Measurements from ENCODE around the gene HPD. TPM values are rescaled to one million over a fixed set of nuclear protein-coding genes. Genes with fewer than 3 reads are reported as not detected.
A peak's percentile ranks its signal among the peaks of the same experiment; 100 is the strongest.

Gene HPD
- total RNA-seq, 1 donor from 2014 or later: not detected

GRCh38 chr12:121797937-121798786 is 60.5 kb downstream of the HPD start:
- Mint-ChIP-seq H3K9me3 (no peaks in the 10 kb centered on the region), H3K27me3 (no peaks in the 10 kb centered on the region), H3K4me3 (peak overlapping the region; percentile 85), H3K36me3 (ENCODE audit: low read depth) (peaks cover 45% of the 10 kb centered on the region), H3K4me1 (peaks cover 46% of the 10 kb centered on the region), H3K27ac (peak overlapping the region; percentile 84)
- ChIA-PET POLR2A (interaction anchor here (0.8 to 33.0 kb wide), 3 partner anchors 4 to 91 kb away, joined by 3 to 1155 read pairs (median 1155); partner anchors contain the start of genes PSMD9, RHOF and SETD1B), CTCF (interaction anchor here (1.2 to 11.1 kb wide), 3 partner anchors 9 to 17 kb away, joined by 3 to 635 read pairs (median 4); partner anchors contain the start of gene SETD1B)
- no peak for DNase-seq
- no peak for ATAC-seq (ENCODE audit: low read depth)
- intact Hi-C loops (cut with micrococcal nuclease): no loop called here
- no peak for TF ChIP-seq CTCF (IDR thresholded peaks at IDR 0.05)

DNA sequence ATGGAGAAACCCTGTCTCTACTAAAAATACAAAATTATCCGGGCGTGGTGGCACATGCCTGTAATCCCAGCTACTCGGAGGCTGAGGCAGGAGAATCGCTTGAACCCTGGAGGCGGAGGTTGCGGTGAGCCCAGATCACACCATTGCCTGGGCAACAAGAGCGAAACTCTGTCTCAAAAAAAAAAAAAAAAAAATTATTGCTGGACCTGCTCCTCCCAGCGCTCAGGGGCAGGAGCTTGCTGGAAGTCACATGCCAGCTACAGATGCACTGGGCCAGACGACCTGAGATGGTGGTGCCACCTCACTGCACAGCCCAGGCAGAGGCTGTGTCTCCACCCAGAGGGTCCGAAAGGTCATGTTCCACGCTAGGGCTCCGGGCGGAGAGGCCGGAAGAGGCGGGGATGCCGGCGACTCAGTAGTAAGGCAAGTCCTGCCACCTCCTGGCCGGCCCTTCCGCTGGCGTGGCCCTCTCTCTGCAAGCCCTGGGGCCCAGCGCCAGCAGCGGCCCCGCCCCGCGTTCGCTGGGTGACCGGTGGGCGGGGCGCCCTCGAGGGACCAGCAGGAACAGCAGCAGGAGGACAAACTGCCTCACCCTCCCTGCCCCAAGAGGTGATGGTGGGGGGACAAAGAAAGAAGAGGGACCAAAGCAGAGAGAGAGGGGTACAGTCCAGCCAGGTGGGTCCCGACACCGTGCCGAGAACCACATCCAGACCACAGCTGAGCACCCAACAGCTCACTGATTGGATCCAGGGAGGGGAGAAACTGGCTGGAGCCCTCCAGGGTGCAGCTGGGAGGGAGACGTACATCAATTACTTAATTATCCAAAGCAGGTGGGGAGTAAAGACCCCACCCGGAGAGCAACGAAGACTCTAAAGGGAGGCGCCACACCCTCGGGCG is 61.6 kb downstream of the HPD start:
- DNase-seq: no peak
- Mint-ChIP-seq H3K9me3 (no peaks in the 10 kb centered on the region), H3K36me3 (ENCODE audit: low read depth) (peaks cover 44% of the 10 kb centered on the region), H3K4me3 (no peak overlapping the region), H3K27me3 (no peaks in the 10 kb centered on the region), H3K4me1 (peaks cover 48% of the 10 kb centered on the region), H3K27ac (no peak overlapping the region)
- TF ChIP-seq CTCF (IDR thresholded peaks at IDR 0.05): no peak
- ChIA-PET POLR2A (interaction anchor here (1.0 to 33.0 kb wide), 3 partner anchors 5 to 91 kb away, joined by 3 to 1155 read pairs (median 1155); partner anchors contain the start of genes PSMD9, RHOF and SETD1B), CTCF (interaction anchor here (3.8 to 11.1 kb wide), 4 partner anchors 10 to 97 kb away, joined by 47 to 635 read pairs (median 218); partner anchors contain the start of genes PSMD9 and SETD1B)
- no peak for ATAC-seq (ENCODE audit: low read depth)
- intact Hi-C loops (cut with micrococcal nuclease): no loop called here

- intact Hi-C loops (cut with micrococcal nuclease): loop anchor here (1.0 kb wide), 2 partner anchors 12 to 17 kb away; no protein-coding TSS in a partner anchor
- peak; percentile 84 for DNase-seq
- Mint-ChIP-seq H3K4me1 (peaks cover 57% of the 10 kb centered on the region), H3K27ac (peak overlapping the region; percentile 88), H3K27me3 (no peaks in the 10 kb centered on the region), H3K9me3 (no peaks in the 10 kb centered on the region), H3K4me3 (peak overlapping the region; percentile 85), H3K36me3 (ENCODE audit: low read depth) (peaks cover 49% of the 10 kb centered on the region)
- POLR2A ChIA-PET: interaction anchor here (0.5 to 33.0 kb wide), 13 partner anchors 7 to 431 kb away, joined by 3 to 1155 read pairs (median 4); partner anchors contain the start of genes PSMD9, RHOF, SETD1B and TMEM120B
- peak; percentile 9 for ATAC-seq (ENCODE audit: low read depth)
- CTCF ChIA-PET: interaction anchor here (0.6 to 11.1 kb wide), 24 partner anchors 12 to 396 kb away, joined by 3 to 635 read pairs (median 6); partner anchors contain the start of genes CFAP251, PSMD9, SETD1B and TMEM120B
- no peak for TF ChIP-seq CTCF (IDR thresholded peaks at IDR 0.05)
Observed at GRCh38 chr12:121795034-121795968, 63.4 kb downstream of the HPD start.

GRCh38 chr12:121794534-121795033 is 64.1 kb downstream of the HPD start:
- DNase-seq: no peak
- ChIA-PET POLR2A (interaction anchor here (0.5 to 33.0 kb wide), 17 partner anchors 7 to 432 kb away, joined by 3 to 1155 read pairs (median 4); partner anchors contain the start of genes PSMD9, RHOF, SETD1B and TMEM120B), CTCF (interaction anchor here (0.5 to 11.1 kb wide), 33 partner anchors 13 to 472 kb away, joined by 3 to 635 read pairs (median 5); partner anchors contain the start of genes CFAP251, PSMD9, SETD1B and TMEM120B)
- Mint-ChIP-seq H3K4me3 (peak overlapping the region; percentile 85), H3K9me3 (no peaks in the 10 kb centered on the region), H3K27me3 (no peaks in the 10 kb centered on the region), H3K36me3 (ENCODE audit: low read depth) (peaks cover 55% of the 10 kb centered on the region), H3K4me1 (peaks cover 64% of the 10 kb centered on the region), H3K27ac (peak overlapping the region; percentile 88)
- peak; percentile 10 for ATAC-seq (ENCODE audit: low read depth)
- TF ChIP-seq CTCF (IDR thresholded peaks at IDR 0.05): peak; percentile 3
- intact Hi-C loops (cut with micrococcal nuclease): loop anchor here (1.0 to 5.0 kb wide), 9 partner anchors 8 to 233 kb away; partner anchors contain the start of genes PSMD9 and TMEM120B
